ENCODE results near the gene PCF11.
A peak's percentile ranks its signal among the peaks of the same experiment; 100 is the strongest.
"Not testable (repeated sequence)": the region's sequence is repeated elsewhere in the genome, so short reads cannot be mapped to it uniquely, and the experiment has no call there.

PCF11 gene

DNA sequence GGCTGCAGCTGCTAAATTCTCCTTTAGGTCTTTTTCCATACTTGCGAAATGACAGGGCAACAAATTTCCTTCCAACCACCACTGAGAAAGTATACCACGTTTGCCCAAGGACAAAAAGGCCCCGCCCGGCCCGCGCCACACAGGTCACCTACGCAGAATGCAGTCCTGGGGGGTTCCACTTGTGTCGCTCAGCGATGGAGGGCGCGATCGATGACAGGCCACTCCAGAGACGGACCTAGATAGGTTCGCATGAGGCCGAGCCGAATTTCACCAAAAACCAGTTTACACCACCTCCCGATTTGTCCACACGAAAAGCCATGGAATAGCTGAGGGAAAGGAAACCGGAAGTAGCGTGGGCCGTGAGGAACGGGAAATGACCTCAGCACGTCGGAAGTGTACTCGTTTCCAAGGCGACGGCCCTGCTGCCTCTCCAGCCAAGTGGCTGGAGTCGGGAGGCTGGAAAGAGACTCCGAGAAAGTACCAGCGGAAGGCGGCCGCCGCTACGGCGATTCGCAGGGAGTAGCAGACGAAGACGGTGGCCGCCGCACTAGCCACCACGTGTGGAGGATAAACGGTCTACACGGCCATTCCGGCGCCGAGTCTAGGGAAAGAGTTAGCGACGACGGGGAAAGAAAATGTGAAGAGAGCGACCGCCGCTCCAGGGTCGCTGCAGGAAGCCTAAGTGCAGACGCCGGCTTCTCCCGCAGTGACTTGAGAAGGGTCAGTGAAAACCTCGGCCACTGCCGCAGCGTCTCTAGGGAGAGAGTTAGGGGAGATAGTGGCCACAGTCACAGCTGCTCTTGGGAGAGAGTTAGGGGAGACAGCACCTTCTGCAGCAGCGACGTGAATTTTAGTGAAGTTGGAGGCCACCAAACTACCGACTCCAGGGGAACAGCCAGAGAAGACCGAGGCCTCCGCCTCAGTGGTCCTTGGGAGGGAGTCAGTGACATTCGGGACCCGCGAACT lies 36.7 kb downstream of the PCF11 start, which contains the start of gene ANKRD42:
ANKRD42 (plus strand) TSS at position 398 of the 966 bp plus-strand sequence. CDS start 959 bp downstream, outside the sequence.
- peak; percentile 67 for DNase-seq

GRCh38 chr11:83194281-83195142 lies 37.6 kb downstream of the PCF11 start:
- no peak for DNase-seq

- DNase-seq = no peak
Measured at GRCh38 chr11:83195143-83195466, 38.2 kb downstream of the PCF11 start.

DNA sequence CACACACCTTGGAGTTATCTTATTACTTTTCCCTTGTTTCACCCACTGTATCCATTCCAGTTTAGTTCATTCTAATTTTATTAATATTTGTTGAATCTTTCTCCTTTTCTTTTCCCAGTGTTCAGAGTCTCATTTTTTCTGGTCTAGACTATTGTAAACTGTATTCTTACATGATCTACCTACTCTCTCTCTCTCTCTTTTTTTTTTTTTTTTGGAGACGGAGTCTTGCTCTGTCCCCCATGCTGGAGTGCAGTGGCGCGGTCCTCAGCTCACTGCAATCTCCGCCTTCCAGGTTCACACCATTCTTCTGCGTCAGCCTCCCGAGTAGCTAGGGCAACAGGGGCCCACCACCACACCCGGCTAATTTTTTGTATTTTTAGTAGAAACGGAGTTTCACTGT lies 38.7 kb downstream of the PCF11 start:
- DNase-seq = no peak

- DNase-seq = no peak
Measured at GRCh38 chr11:83200035-83200434, 43.1 kb downstream of the PCF11 start.

- no peak for DNase-seq
Measured at GRCh38 chr11:83205608-83206185, 48.8 kb downstream of the PCF11 start.

DNA sequence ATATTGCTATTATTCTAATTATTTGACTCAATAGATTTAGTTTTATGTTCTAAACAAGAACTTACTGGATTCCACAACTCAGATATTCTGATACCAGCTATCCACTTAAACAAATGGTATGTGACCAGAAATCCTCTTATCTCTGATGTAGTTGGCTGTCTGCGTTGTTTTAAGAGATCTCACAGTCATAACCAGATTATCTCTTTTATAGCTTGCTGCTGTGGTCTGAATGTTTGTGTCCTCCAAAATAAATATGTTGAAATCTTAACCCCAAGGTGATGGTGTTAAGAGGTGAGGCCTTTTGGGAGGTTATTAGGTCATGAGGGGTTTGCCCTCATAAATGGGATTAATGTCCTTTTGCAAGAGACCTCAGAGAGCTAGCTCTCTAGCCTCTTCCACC lies 49.3 kb downstream of the PCF11 start:
- no peak for DNase-seq

DNA sequence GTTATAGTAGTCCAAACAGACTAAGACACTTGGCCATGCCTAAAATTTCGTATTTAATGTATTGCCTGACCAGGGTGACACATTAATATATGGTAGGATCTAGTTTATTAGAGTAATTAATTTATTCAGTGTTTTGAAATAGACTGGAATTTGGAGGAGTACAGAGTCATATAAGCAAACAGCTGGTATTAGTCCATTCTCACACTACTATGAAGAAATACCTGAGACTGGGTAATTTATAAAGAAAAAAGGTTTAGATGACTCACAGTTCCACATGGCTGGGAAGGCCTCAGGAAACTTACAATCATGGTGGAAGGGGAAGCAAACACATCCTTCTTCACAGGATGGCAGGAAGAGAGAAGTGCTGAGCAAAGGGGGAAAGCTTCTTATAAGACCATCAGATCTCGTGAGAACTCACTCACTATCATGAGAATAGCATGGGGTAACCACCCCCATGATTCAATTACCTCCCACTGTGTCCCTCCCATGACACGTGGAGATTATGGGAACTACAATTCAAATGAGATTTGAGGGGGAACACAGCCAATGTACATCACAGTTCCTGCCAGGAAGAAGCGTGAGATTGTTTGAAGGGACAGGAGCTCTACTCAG lies 49.9 kb downstream of the PCF11 start:
- not testable (repeated sequence) for DNase-seq

GRCh38 chr11:83219095-83219494 lies 62.2 kb downstream of the PCF11 start:
- no peak for DNase-seq

DNA sequence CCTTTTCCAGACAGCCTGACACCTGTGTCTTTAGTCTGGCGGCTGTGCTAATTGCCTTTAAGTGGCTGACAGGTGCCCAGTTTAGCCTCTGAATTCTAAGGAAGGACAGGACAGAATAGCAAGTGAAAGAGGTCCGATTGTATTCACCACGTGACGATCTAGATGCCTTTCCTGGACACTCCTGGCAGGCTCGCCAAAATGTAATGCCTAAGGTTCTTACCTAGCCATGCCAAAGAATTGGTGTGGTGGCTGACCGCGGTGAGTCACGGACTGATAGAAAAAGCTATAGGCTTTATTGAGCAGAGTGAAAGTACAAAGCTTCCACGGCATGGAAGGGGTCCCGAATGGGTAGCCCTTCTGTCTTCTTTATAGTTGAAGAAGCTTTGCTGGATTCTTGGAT lies 63.3 kb downstream of the PCF11 start:
- no peak for DNase-seq

DNA sequence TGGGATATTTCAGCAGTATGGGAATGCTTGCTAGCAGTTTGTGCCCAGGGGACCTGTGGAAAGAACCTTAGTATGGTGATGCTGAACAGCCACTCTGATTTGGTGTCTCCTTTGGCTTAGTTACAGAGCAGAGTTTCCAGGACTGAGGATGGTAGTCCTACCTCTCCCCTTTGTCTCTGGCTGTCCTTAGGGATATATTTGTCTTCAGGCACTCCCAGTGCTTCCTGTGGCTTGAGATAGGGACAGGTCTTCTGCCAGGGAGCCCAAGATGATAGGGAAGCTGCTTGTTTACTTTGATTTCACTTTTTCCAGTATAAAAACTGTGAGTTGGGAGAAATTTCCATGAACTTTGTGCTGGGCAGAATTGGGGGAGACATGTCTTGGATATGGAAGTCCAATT lies 64.8 kb downstream of the PCF11 start:
- no peak for DNase-seq

GRCh38 chr11:83222499-83222898 lies 65.6 kb downstream of the PCF11 start:
- no peak for DNase-seq

- DNase-seq = no peak
Measured at GRCh38 chr11:83223457-83223856, 66.5 kb downstream of the PCF11 start.

DNA sequence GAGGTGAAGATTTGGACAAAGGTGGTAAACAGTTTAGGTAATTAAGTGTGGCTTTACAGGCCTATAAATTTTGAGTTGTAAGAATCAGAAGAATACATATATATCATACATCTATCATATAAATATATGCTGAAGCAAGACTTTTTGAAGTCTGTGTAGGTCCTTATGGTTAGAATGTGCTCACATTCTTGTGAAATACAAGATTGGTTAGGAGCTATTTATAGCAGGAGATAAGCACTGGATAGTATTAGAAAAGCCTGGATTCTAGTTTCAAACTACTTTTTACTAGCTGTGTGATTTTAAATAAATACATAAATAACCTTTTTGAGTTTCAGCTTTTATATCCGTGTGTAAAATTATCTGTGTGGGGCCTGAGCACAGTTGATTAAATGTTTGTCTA lies 78.9 kb downstream of the PCF11 start:
- DNase-seq = no peak
